ENCODE data around the gene ALPK1. TPM values are rescaled to one million over a fixed set of nuclear protein-coding genes. Genes with fewer than 3 reads are reported as not detected.

ALPK1 gene
- total RNA-seq, 4 donors from 2014 or later, result 17.1 to 34.8 (median 25.8) TPM

DNA sequence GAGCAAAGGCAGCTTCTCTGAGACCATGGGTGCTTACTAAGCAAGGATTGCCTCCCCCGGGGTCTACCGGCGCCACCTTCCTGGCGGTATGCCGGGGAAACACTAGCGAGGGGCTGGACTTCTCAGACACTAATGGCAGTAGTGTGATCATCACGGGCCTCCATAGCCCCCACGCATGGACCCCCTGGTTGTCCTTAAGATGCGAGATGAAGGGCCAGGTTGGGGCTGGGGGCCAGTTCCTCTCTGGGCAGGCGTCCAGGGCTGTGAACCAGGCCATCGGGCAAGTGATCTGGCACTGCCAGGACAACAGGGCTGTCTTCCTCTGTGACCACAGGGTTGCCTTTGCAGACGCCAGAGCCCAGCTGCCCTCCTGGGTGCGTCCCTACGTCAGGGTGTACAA is 60.7 kb downstream of the ALPK1 start:
- TF ChIP-seq, protein P1, sequence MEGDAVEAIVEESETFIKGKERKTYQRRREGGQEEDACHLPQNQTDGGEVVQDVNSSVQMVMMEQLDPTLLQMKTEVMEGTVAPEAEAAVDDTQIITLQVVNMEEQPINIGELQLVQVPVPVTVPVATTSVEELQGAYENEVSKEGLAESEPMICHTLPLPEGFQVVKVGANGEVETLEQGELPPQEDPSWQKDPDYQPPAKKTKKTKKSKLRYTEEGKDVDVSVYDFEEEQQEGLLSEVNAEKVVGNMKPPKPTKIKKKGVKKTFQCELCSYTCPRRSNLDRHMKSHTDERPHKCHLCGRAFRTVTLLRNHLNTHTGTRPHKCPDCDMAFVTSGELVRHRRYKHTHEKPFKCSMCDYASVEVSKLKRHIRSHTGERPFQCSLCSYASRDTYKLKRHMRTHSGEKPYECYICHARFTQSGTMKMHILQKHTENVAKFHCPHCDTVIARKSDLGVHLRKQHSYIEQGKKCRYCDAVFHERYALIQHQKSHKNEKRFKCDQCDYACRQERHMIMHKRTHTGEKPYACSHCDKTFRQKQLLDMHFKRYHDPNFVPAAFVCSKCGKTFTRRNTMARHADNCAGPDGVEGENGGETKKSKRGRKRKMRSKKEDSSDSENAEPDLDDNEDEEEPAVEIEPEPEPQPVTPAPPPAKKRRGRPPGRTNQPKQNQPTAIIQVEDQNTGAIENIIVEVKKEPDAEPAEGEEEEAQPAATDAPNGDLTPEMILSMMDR (IDR thresholded peaks at IDR 0.05; ENCODE audit: low read depth), result no peak

DNA sequence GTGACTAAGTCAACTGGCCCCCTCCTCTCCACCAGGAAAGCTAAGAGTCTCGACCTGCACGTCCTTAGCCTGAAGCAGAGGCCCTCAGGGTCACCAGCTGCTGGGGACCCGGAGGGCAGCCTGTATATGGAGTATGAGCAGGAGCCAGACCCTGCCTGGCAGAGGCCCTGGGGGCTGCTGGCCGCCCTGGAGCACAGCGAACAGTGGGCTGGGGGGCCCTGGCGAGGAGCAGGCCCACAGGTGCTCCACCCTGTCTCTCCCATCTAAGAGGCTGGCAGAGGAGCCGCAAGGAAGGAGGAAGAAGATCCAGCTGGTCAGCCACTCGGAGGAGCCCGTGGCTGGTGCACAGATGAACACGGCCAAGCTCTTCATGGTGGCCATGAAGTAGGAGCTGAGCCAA is 61.2 kb downstream of the ALPK1 start:
- TF ChIP-seq, protein P1 (IDR thresholded peaks at IDR 0.05; ENCODE audit: low read depth), result no peak

DNA sequence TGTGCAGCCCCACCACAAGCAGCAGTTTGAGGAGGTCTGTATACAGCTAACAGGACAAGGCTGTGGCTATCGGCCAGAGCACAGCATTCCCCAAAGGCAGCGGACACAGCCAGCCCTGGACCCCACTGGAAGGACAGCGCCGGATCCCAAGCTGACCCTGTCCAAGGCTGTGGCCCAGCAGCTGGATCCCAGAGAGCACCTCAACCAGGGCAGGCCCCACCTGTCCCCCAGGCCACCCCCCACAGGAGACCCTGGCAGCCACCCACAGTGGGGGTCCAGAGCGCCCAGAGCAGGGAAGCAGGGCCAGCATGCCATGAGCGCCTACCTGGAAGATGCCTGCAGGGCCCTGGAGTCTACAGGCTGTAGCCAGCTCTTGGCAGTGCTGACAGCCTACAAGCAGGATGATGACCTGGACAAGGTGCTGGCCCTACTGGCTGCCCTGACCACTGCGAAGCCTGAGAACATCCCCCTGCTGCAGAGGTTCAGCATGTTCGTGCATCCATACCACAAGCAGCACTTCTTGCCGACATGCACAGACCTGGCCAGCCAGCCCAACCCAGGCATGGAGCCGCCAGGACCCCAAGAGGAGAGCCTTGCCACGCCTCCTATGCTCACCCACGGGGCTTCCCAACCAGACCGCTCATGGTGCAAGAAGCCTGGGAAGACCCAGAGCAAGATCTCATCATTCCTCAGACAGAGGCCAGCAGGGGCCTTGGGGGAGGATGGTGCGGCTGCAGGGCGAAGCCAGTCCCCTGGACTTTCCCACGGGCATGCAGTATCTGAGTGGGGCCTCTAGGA is 62.0 kb downstream of the ALPK1 start:
- TF ChIP-seq, protein P1 (IDR thresholded peaks at IDR 0.05; ENCODE audit: low read depth), result no peak

DNA sequence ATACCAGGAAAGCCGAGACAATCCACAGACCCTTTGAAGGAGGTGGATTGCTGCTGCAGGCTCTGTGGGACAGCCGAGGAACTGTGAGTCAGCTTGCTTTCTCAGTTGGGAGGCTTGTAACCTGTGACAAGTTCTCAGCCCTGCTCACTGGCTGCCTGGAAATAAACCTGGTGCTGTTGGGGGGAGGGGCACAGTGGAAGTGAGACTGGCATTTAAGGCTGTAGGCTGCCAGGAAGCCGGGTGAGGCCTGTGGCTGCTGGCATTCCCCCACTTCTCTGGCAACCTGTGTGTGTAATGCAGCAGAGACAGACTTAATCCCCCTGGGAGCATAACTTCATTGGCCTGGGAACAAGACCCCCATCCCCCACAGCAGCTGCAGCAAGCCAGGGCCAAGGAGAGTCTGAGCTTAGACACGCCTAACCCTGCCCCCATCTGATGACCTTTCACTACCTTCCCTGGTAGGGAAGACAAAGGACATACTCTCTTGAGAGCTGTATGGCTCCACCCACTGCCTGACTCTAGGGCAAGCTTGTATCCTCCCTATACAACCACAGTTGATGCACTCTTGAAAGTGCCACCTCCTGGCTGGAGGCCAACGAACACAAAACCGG is 64.1 kb downstream of the ALPK1 start:
- TF ChIP-seq, protein P1 (IDR thresholded peaks at IDR 0.05; ENCODE audit: low read depth), result no peak

DNA sequence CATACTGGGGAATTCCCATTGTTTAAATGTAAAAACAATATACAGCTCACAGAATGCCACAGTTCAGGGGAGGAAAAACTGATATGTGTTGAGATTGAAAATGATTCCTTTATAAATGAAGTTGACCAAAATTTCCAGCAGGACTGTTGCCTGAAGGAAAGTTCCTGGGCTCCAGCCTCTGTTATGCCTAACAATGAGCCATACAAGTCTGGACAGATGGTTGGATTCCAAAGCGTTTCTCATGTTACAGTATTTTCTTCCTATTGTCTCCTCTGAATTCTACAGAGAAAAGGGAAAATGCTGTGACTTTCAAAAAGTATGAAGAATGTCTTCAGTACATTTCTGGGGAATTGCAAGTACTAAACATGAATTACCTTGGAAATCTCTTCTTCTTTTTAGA is 73.3 kb downstream of the ALPK1 start:
- TF ChIP-seq, protein P1 (IDR thresholded peaks at IDR 0.05; ENCODE audit: low read depth), result no peak

DNA sequence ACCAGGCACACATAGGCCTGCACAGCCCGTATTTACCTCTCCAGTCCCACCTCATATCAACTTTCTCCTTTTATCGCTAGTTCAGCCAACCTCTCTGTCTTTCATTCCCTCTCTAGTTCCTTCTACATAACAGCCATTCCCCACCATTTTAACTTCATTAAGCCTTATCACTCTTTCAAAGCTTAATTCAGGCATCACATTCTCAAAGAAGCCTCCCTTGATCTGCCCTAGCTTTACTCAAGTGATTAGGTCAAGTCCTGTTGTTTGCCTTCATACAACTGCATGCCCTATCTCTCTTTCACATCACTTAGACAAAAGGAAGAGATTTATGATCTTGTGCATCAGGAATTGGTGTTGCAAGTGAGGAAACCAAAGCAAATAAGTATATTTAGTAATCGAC is 74.2 kb downstream of the ALPK1 start:
- TF ChIP-seq, protein P1 (IDR thresholded peaks at IDR 0.05; ENCODE audit: low read depth), result no peak

DNA sequence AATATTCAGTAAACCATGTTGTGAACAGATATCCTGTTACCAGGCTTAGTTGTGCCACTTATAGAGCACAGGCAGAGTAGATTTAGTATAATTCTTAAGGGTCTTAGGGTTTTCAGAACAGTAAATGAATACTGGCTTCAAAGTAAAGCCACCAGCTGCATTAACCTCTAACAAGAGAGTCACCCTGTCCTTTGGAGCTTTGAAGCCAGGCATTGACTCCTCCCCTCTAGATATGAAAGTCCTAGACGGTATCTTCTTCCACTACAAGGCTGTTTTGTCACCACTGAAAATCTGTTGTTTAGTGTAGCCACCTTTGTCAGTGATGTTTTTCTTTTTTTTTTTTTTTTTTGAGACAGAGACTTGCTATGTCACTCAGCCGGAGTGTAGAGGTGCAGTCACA is 77.7 kb downstream of the ALPK1 start:
- TF ChIP-seq, protein P1 (IDR thresholded peaks at IDR 0.05; ENCODE audit: low read depth), result no peak
